NCI-H1092 treated with DMSO at 0.1 percent for 48 hours (cell line): ENCODE data around the gene NACC2.

Source experiments
- DNase-seq: peaks from one replicate; lab custom pipeline; 2025; lab: John Stamatoyannopoulos, UW

Gene NACC2

DNA sequence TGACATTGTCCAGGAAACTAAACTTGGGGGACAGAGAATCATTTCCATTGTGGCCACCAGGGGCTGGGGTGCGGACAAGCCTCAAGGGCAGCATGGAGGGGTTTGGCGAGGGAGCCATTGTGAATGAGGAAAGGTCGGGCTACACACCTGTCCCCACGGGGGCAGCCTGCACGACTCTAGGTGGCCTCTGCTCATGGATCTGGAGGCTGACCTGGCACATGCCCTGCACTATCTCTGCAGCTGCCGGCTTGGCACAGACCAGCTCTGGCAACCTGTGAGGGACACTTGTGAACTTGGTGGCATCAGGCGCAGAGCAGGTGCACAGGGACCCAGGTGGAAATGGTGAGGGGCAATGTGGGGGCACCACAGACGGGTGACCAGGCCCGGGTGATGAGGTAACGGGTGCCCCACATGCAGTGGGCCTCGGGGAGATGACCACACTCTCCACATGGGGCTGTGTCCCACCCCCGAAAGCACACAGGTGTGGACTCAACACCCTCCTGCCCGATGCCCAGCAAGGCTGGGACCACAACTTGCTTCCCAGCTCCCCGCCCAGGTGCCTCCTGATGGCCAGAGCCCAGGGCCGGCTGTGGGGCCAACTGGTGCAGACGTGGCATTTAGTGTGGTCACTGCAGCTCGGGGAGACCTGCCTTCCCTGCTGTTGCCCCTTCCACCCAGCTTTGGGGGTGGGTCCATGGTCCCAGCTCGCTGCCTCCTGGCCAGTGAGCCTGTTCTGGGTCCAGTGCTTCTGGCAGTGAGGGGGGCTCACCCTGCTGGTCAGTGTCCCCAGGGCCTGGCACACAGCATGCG is 73.0 kb downstream of the NACC2 start:
- DNase-seq = no peak

DNA sequence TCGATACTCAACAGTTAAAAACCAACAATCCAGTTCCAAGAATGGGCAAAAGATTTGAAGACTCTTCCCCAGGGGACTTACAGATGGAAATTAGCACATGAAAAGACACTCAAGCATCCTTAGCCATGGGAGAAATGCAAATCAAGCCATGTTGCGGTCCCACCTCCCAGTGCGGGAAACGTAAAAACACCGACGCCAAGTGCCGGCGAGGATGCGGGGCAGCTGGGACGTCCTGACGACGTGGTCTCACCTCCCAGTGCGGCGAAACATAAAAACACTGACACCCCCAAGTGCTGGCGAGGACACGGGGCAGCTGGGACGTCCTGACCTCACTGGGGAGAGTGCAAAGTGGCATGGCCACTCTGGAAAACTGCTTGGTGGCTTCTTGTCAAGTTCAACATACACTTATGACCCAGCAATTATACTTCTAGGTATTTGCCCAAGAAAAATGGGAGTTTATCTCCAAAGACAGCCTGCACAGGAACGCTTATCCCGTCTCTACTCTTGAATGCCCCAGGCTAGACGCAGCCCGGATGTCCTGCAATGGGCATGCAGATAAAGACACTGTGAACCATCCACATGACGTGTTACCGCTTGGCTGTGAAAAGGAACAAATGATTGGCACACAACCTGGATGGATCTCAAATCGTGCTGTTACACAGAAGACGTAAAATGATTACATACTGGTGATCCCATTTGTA is 73.8 kb downstream of the NACC2 start:
- DNase-seq = no peak

DNA sequence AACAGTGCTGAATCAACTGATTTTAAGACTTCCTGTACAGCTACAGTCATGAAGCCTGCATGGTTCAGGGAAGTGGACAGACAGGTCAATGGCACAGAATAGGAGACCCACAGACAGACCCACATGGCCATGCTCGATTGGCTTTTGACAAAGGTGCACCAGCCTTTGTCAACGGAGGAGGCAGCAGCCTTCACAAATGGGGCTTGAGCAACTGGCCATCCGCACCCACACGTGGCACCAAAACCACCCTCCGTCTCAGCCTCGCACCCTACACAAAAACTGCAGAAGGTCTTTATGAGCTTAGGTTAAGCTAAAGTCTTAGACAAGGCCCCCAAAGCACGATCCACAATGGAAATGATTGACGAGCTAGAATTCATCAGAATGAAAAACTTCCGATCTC is 74.4 kb downstream of the NACC2 start:
- no peak for DNase-seq

DNA sequence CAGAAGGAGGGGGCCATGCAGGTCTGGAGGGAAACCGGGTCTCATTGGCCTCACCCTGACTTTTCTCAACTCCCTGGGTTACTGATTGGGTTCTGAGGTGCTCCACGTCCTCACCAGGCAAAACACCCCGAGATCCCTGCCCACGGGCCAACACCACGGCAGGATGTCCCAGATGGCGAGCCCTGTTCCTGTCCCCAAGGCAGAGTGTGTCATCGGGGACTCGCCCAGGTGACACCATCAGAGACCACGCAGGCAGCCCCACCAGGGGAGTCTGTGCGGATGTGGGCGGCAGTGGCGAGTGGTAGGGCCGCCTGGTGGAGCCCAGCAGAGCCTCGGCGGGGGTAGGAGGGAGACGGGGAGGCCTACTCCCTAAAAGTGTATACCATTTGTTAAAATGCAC is 74.9 kb downstream of the NACC2 start:
- DNase-seq = no peak

DNA sequence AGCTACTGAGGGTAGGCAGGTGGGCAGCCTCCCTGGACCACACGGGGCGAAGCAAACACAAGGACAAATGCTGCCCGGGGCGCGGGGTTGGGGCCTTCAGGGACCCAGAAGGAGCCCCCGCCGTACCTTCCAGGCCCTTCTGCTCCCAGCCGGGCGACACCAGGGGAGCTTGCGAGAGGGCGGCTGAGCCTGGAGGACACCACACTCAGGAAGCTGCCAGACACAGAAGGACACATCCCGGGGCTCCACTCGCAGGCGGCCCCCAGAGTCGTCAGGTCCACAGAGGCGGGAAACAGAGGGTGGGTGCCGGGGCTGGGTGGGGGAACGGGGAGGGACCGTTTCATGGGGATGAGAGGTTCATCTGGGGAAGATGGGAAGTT is 75.4 kb downstream of the NACC2 start:
- no peak for DNase-seq

DNA sequence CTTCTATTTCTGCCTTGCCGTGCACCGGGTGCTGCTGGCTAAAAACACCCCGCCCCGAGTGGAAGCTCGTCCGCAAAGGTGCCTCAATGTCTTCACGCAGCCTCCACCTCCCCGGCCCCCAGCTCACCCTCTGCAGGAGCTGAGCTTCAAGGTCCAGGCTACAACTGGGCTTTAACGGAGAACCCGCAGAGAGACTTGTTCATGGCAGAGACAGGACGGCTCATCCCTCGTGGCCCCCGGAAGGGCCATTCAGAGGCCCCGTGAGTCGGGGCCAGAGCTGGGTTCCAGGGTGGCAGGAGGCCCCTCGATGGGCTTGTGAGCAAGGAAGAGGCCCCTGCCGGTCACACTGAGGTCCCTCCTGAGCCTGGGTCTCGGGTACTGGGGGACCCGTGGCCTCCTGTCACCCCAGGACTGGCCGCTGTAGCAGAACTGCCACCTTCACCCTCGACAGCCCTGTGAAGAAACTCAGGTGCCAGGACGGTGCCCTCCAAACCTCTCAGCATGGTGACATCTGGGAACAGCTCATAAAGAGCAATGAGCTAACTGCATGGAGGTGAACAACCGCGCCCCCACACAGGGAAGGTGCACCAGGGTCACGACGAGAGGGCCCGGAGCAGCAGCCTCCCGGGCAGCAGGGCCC is 75.9 kb downstream of the NACC2 start:
- DNase-seq = no peak

DNA sequence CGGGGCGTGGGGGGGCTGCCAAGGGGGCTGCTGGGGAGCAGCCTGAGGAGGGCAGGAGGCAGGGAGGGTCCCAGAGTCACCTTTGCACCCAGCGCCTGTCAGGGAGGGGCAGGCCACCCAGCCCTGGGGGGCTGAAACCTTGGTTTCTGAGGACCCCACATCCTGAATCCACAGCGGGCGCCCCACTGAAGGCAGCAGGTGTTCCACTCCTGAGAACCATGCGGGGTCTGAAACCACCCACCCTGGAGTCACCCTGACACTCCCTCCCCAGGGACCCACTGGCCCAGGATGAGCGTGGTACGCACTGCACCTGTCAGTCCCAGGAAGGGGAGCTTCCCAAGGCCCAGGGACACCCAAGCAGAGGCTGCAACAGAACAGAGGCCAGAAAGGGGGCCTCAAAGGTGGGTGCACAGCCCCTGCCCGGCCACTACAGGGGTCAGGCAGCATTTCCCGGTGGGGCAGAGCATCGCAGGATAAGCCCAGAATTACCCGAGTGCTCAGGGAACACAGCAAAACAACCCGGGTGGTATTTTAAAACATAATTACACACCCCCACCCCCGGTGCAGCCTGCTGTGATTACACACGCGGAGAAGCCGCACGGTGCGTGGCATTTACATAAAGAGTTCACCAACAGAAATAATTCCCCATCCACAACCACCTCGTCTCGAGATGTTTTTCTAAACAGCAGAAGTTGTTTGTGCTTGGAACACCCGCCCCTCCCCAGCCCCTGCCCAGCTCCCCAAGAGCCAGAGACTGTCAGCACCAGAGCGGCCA is 76.6 kb downstream of the NACC2 start:
- no peak for DNase-seq

DNA sequence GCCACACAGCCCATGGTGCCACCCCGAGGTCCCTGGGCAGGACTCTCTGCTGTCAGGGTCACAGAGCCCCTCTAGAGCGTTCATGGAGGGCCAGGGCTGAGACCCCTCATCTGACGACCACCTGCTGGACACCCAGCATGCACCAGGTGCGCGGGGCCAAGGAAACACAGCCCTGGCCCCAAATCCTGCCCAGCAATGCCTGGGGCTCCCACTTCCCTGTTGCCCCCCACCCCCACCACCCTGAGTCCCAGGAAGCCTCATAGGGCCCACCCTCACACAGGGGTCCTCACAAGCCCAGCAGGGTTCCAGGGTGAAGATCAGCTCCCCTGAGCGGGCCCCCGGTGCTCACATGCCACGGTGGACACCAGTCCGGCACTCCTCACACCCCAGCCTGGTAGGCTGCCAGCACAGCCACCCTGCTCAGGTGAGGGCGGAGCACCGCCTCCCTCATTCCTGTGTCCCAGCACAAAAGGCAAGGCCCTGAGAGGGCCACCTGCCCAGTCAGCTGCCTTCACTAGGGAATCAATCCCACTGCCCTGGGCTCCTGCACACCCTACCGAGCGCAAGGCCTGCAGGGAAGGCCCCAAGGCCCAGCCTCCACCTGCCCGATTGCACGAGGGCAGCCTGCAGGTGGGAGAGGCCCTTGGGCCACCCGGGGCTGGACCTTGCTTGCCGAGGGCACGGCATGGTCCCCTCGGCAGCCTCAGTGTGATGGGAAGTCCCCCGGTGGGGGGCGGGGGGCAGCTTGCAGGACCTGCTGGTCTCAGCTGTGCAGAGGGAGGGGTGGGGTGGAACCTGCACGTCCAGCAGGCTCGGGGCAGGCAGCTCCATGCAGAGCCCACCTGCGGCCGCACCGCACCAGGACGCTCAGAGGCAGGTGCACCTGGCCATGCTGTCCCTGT is 77.5 kb downstream of the NACC2 start:
- no peak for DNase-seq

DNA sequence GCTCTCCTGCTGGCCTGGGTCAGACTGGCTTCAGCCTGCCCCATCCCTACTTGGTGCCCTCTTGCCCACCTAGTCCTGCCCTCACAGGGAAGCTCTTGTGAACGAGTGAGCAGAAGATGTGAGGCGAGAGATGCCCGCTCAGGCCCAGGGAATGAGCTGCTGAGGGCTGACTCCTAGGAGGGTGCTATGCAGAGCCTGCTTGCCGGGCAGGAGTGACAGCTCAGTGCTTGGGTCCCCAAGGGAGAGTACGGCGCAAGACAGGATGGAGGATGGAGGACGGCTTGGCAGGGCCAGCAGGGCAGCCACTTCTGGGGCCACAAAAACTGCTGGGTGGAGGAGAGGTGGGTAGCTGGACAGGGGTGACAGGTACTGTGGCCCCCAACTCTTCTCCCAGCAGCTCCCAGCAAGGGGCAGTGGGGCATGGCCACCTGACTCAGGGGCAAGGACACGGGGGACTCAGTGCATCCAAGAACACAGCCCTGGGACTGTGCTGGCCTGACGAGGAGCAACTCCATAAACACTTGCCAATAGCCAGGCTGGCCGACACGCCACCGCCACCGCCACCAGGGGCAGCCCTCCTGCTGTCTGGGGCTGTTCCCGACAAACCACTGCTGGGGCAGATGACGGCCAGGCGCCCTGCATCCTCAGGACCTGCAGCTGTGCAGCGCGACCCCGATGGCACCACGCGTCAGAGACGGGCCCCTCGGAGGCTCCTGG is 78.4 kb downstream of the NACC2 start:
- DNase-seq = no peak

DNA sequence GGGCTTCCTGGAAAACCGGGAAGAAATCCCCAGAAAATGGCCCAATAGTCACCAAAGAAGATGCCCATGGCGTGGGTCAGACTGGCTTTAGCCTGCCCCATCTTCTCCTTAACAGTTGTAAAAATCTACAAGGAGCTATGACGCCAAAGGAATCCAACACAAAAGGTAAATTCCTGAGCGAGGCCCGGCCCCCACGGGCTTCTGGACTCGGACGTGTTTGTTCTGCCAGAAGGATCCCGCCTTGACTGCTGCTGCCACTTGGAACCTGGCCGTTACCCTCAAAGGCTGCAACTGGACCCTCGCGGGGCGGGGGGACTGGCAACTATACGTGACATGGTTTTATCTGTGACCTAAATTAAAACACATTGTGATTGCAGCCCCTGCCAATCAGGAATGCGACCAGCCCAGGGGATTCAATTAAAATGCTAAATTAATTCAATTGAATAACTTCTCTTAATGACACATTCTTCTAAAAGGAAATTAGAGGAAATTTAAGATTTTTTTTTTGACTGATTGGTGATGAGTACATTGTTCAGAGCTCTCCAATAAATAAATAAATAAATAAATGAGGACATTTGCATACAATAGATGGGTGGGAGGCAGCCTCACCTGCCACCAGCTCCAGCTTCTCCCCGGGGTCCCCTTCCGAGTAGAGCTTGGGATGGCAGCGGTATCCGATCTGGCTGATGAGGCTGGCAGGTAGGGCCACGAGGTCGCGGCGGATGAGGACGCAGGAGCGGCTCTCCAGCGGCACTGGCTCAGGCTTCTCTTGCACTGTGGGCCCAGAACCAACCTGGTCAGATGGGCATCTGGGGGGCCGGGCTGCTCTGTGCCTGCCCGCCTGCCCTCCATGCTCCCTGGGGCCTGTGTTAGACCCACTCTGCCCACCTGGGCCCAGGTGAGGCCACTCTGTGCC is 79.2 kb downstream of the NACC2 start:
- no peak for DNase-seq

DNA sequence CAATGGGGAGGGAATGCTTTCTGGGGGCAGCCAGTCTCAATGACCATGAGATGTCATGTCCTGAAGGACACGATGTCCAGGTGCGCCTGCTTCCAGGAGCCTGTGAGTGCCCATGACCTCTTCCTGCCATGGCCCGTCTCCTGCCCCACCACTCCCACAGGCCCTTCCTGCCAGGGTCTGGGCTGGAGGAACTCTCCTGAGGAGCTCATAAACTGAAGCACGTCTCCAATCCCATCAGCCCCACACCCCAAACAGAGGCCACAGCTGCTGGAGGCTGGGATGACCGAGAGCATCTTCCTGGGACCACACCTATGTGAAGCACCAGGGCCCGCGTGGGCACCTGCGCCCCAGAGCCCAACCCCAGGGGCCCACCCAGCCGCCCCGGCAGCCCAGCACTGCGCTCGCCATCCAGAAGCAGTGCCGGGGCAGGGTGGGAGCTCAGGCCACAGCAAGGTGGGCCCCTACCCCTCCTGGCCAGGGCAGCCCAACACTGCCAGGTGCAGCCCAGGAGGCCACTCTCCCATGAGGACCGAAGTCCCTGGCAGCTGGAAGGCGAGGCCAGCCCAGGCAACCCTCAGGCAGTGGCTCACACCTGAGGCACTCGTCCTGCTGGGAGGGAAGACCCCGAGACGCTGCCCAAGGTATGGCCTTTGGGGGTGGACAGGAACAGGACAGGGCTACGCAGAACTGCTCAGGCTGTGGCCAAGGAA is 80.0 kb downstream of the NACC2 start:
- DNase-seq = no peak

DNA sequence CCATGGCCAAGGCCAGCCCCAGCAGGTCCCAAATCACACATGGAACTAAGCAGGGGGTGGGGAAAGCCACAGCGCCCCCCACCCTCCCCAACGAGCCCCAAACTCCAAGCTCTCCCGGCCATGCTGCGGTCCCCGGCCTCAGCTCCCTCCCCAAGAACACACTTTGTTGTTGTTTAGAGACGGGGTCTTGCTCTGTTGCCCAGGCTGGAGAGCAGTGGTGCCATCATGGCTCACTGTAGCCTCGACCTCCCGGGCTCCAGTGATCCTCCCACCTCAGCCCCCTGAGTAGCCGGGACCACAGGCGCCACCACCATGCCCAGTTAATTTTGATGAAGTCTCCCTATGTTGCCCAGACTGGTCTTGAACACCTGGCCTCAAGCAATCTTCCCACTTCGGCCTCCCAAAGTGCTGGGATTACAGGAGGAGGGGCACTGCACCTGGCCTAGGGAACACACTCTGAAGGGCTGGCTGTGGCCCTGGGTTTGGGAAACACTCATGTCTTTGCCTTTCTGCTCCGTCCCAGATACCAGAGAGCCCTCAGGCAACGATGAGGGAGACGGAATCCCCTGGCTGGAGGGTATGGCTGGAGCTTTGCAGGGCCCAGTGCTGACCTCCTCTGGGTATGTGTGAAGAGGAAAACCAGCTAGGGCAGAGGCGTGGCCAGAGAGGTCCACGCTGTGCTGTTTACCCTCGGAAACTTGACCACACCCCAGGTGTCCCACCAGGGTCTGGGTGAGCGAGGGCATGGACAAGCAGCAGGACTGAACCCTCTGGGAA is 80.8 kb downstream of the NACC2 start:
- DNase-seq = no peak

DNA sequence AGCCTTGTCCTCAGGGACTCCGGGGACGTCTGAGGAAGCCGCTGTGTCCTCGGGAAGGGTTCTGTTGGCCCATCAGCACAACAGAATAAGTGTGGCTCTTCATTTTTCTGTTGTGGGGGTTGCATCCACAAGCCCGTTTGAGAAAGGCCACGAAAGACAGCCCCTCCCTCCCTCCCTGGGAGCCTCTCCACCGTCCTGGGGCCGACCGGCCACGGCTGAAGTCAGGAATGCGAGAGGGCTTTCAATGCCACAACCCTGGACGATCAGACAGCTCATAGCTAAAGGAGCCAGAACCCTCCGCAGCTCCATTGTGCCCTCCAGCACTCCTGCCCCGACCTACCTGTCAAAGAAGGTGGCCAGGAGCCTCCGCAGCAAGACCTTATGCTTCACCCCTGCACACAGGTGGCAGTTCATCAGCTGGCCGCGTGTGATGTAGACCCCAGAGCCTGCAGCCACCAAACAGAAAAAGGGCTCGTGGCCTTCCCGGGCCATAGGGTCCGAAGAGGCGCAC is 81.5 kb downstream of the NACC2 start:
- DNase-seq = no peak

DNA sequence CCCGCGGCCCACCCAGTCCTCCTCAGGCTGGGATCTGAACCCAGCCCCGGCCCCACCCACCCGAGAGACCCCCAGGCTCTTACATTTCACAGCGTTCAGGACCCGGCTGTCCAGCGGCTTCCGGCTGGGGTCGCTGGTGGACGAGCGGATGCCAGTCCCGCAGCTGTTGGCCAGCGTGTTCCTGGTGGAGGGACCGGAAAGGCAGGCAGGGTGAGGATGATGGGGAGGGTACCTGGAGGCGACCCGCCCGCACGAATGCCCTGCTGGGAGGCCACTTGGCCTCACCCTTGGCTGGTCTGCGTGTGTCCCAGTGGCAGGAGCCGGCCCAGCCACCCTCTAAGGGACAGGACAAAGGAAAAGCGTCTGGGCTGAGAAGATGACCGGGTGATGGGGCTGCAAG is 82.0 kb downstream of the NACC2 start:
- DNase-seq = no peak

DNA sequence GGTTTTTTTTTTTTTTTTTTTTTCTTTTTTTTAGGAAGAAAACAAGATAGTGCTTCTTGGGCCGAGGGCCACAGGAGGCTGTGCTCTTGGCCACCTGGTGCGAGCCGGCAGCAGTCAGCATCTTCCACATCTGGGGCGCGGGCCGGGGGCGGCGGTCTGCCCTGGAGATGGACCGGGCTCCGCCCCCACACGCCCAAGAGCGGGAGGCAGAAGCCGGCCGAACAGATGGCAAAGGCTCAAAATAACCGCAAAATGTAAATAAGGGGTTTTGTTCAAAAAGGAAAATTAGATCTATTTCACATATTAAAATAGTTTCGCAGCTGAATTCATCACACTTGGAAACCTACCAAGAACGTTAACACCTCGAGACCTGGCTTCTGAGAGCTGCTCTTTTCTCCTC is 82.4 kb downstream of the NACC2 start:
- DNase-seq = no peak

DNA sequence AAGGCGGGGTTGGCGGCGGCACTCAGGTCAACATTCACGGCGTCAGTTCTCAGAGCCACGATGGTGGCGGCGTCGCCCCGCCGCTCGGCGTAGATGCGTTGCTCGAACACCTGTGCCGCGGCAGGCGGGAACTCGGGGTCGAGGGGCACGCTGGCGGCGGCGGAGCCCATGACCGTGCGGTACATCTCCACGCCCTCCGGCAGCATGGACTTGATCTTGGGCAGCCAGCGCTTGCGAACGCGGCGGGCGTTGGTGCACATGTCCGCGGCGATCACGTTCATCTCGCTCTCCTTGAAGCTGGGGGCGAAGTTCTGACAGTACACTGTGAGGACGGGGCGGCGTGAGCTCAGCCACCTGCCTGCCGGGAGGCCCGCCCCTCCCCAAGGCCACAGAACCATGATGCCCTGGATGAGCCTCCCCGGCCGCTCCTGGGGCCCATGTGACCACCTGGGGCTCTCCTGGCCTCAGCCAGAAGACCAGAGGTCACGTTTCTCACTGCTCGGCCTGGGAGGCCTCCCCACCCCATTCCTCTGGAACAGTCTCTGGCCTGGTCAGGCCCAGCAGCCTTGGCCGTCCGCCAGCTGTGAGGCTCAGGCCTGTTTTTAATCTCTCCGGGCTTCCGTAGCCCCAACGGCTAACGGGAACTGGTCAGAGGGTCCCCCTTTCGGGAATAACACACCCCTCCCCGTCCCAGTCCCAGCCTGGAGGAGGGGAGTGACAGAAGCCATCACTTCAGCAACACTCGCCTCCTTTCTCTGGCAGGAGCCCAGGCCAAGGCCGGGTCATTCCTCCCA is 83.2 kb downstream of the NACC2 start:
- DNase-seq = no peak

DNA sequence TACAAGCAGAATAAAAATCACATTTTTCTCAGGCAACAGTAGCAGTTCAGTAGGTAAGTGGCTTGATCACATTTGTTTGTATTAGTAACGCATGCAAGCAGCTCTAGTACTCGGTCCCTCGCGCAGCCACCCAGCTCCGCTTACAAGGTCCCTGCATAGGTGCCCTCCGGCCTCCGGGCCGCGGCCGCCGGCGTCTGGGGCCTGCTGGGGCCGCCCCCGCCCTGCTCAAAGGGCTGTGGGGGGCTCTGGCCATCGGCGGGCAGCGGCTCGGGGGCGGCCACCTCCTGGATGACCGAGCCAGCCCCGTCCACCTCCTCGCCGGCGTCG is 83.8 kb downstream of the NACC2 start:
- no peak for DNase-seq
